ENCODE measurements around the gene PBXIP1.

Gene PBXIP1

GRCh38 chr1:154951901-154952657 lies 3.8 kb downstream of the PBXIP1 start:
- Mint-ChIP-seq H3K27me3 (ENCODE audit: low read depth, poor library complexity) (no peaks in the 10 kb centered on the region), H3K27ac (peak overlapping the region; percentile 66), H3K4me1 (peaks cover 54% of the 10 kb centered on the region), H3K4me3 (peak overlapping the region; percentile 50), H3K9me3 (no peaks in the 10 kb centered on the region), H3K36me3 (ENCODE audit: low read depth) (peaks cover 10% of the 10 kb centered on the region)
- peak; percentile 32 for DNase-seq
- TF ChIP-seq CTCF (IDR thresholded peaks at IDR 0.05): no peak

- Mint-ChIP-seq H3K27me3 (ENCODE audit: low read depth, poor library complexity) (no peaks in the 10 kb centered on the region), H3K4me1 (peaks cover 32% of the 10 kb centered on the region), H3K27ac (no peak overlapping the region), H3K4me3 (no peak overlapping the region), H3K9me3 (no peaks in the 10 kb centered on the region), H3K36me3 (ENCODE audit: low read depth) (peaks cover 15% of the 10 kb centered on the region)
- TF ChIP-seq CTCF (IDR thresholded peaks at IDR 0.05): no peak
- no peak for DNase-seq
These were observed 7.8 kb downstream of the PBXIP1 start for GRCh38 chr1:154948079-154948478.

GRCh38 chr1:154945962-154946850 lies 9.7 kb downstream of the PBXIP1 start:
- peaks cover 15% of the 10 kb centered on the region for H3K36me3 Mint-ChIP-seq (ENCODE audit: low read depth)
- TF ChIP-seq CTCF (IDR thresholded peaks at IDR 0.05): no peak
- no peak for DNase-seq
- no peaks in the 10 kb centered on the region for H3K27me3 Mint-ChIP-seq (ENCODE audit: low read depth, poor library complexity)
- H3K27ac Mint-ChIP-seq: no peak overlapping the region
- H3K9me3 Mint-ChIP-seq: no peaks in the 10 kb centered on the region
- H3K4me3 Mint-ChIP-seq: no peak overlapping the region
- peaks cover 26% of the 10 kb centered on the region for H3K4me1 Mint-ChIP-seq

- DNase-seq: no peak
- no peak for TF ChIP-seq CTCF (IDR thresholded peaks at IDR 0.05)
- no peak overlapping the region for H3K4me3 Mint-ChIP-seq
- H3K27ac Mint-ChIP-seq: peak overlapping the region; percentile 25
- no peaks in the 10 kb centered on the region for H3K27me3 Mint-ChIP-seq (ENCODE audit: low read depth, poor library complexity)
- H3K36me3 Mint-ChIP-seq (ENCODE audit: low read depth): peaks cover 9% of the 10 kb centered on the region
- peaks cover 34% of the 10 kb centered on the region for H3K4me1 Mint-ChIP-seq
- no peaks in the 10 kb centered on the region for H3K9me3 Mint-ChIP-seq
These were observed 10.5 kb downstream of the PBXIP1 start for GRCh38 chr1:154945160-154945961.

GRCh38 chr1:154944401-154945159 lies 11.3 kb downstream of the PBXIP1 start:
- no peak for TF ChIP-seq CTCF (IDR thresholded peaks at IDR 0.05)
- Mint-ChIP-seq H3K27ac (no peak overlapping the region), H3K4me3 (no peak overlapping the region), H3K4me1 (peaks cover 38% of the 10 kb centered on the region), H3K27me3 (ENCODE audit: low read depth, poor library complexity) (no peaks in the 10 kb centered on the region), H3K9me3 (no peaks in the 10 kb centered on the region), H3K36me3 (ENCODE audit: low read depth) (peaks cover 9% of the 10 kb centered on the region)
- DNase-seq: no peak

All from nephron progenitor cell (in vitro differentiated cells).